Heart left ventricle (tissue), 13 donors: Measurements from ENCODE around the gene BBX.

Experiments
- POLR2A ChIP-seq, 2 donors: fragments of 450-650 bp; IDR thresholded peaks; one replicate each; pipeline ENCODE4 v1.6.1; 2017; ENCODE audit warnings: antibody characterized with exemption in 2 of 2, mild to moderate bottlenecking in 2 of 2, moderate library complexity in 2 of 2
- TF ChIP-seq, protein P1 (sequence below), 12 donors: fragments of 200-600 bp; sonication (generic) in 4 of 12; IDR thresholded peaks; one replicate each; pipeline versions ENCODE4 v1.5.0 to v1.8.0; 2018 to 2022; ENCODE audit warnings: antibody characterized with exemption in 12 of 12, mild to moderate bottlenecking in 5 of 12
- donor health status: ischemic (EF 13 %, LVEDD 7.1; RV severe dilation, severe dysfunction).
- donor health status: DM: no; HTN: yes; CAD: no.
- donor health status: DM: no; HTN: no; CAD: no.
- donor health status: ischemic (EF 25% LVEDD 6.9; RV normal size, moderate dysfunction).
- donor health status: ischemic (EF 25% LVEDD 5.7; RV mildly dilated, moderate dysfunction).
- donor health status: ischemic (EF 35%, LVEDD 5.7; RV mildly dilated, moderate dysfunction).
- donor health status: nonischemic (EF 11% LVEDD 7.7; RV severe dilation, severe dysfunction).
- donor health status: DM: yes; HTN: yes; CAD: no.
- donor health status: PGD.
- donor health status: ischemic (EF 29% LVEDD 5.4; RV normal size, mild dysfunction).
- donor health status: nonischemic (EF 23%, LVEDD 6.1; RV moderate dilation, normal function).

DNA sequence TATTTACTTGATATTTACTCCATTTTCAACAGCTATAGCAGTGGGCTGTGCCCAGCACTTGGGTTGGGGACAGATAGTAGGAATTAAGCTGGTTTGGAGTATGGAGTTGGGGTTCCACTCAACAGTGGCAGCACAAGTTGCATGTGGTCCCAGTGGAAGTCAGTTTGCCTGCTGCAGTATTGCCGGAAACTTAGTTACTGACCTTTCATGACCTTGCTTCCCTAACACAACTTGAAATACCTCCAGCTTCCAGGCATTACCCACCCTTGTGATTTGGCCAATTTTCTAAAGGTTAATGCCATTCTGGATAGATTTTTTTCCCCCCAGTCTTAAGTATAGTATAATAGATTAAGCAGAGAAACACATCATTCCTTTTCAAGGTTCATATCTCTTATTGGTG, 68.0 kb downstream of the BBX start:
- TF ChIP-seq POLR2A (IDR thresholded peaks at IDR 0.05): no peak
- TF ChIP-seq, protein P1, sequence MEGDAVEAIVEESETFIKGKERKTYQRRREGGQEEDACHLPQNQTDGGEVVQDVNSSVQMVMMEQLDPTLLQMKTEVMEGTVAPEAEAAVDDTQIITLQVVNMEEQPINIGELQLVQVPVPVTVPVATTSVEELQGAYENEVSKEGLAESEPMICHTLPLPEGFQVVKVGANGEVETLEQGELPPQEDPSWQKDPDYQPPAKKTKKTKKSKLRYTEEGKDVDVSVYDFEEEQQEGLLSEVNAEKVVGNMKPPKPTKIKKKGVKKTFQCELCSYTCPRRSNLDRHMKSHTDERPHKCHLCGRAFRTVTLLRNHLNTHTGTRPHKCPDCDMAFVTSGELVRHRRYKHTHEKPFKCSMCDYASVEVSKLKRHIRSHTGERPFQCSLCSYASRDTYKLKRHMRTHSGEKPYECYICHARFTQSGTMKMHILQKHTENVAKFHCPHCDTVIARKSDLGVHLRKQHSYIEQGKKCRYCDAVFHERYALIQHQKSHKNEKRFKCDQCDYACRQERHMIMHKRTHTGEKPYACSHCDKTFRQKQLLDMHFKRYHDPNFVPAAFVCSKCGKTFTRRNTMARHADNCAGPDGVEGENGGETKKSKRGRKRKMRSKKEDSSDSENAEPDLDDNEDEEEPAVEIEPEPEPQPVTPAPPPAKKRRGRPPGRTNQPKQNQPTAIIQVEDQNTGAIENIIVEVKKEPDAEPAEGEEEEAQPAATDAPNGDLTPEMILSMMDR (IDR thresholded peaks at IDR 0.05): no peak
